SK-N-MC (cell line): Measurements from ENCODE around the gene PPP1CC.

ENCODE experiments used
- EZH2 ChIP-seq: fragments of 200-600 bp; sonication (generic); IDR thresholded peaks from one replicate; pipeline ENCODE4 v1.6.1; 2017; ENCODE audit warnings: antibody characterized with exemption
- POLR2AphosphoS5 ChIP-seq: IDR thresholded peaks from 2 replicates; pipeline ENCODE4 v1.6.1; 2012; ENCODE audit warnings: mild to moderate bottlenecking, low read depth, low read length, borderline replicate concordance

DNA sequence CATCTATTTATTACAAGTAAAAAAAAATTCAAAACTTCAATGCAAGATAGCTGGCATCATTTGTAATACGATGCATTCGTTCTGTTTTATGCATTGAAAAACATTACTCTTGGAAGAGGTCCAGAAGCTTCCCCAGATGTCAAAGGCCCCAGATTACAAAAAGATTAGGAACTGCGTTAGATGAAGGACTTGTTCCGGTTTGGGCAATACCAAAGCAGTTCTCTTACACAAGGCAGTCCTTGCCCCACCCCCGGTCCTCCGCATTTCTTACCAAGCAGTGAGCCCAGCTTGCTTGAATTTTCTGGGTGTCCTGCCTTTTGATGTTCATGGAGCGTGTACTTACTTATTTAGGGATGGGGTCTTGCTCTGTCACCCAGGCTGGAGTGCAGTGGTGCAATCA lies 49.0 kb downstream of the PPP1CC start:
- TF ChIP-seq POLR2AphosphoS5 (no peak), EZH2 (no peak)
